Amniotic stem cell (primary cell): Measurements from ENCODE around the gene PFKP.

Source experiments
- DNase-seq: peaks from one replicate; lab custom pipeline; 2025; lab: John Stamatoyannopoulos, UW

Gene PFKP

DNA sequence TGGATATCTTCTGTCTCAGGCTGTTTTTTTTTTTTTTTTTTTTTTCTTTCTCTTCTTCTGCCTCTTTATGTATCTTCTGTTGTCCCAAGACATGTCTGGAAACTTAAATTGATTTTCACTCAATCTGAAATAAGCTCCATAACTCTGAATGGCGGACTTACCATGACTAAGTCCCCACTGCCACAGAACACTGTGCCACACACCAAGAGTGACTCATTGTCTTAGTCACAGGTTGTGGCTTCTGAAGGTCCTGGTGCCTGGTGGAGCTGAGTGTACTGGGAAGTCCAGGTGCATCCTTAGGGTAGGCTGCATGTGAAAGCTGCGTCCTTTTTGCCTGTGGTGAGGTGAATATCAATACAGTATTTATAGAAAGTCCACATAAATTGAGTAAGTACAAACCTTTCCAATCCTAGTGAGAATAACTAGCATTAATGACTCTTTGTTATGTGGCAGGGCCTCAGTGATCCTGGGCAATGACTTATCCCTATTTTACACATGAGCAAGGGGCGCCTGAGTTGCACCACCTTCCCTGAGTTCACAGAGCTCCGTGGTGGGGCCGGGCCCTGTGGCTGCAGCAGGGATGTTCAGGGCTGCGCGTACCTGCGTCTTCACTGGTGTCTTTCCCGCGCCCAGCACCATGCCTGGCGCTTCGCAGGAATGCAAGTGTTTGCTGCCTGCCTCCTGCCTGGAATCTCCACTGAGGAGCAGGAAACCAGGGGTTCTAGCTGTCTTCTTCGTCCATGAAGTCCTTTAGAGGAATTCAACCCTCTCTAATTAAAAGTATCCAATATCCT, 4.3 kb downstream of the PFKP start:
- DNase-seq = peak; percentile 36

GRCh38 chr10:3072641-3073360, 5.5 kb downstream of the PFKP start:
- DNase-seq = no peak

DNA sequence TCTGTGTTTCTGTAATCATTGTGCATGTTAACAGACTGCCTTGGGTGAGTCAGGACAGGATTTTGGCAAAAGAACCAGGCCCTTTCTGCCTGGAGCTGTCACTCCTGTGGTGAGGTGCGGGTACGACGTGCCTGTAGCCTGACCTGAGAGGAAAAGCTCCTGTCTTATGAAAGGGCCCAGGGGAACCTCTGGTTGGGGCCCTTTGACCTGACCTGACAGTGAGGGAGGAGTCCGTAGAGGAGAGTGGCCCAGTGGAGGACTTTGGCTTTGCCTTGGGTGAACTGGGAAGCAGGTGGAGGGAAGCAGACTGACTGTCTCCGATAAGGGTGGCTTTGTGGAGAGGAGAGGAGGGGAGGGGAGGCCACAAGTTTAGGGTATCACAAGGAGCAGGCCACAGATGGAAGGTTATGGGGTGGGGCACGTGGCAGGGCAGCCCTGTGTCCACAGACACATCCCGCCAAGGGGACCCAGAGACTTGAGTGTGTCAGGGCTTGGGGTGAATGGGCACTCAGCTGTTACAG, 6.9 kb downstream of the PFKP start:
- DNase-seq = no peak

- DNase-seq = no peak
Measured at GRCh38 chr10:3074985-3075600, 7.7 kb downstream of the PFKP start.

DNA sequence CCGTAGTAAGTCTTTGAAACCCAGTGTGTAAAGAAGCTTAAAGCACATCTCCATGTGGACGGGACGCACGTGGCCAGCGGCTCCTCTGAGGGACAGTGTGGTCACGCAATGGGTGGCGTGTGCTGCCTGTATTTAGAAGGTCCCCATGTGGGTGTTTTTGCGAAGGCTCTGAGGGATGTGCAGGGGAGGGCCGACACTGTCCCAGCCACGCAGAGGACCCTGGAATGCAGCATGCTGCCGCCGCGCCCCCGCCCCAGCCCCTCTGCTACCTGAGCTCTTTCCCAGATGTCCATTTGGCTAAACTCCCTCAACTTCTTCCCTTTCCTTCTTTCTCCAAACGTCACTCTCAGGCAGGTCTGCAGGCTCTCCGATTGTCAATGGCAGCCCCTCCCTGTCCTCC, 8.8 kb downstream of the PFKP start:
- DNase-seq = no peak

DNA sequence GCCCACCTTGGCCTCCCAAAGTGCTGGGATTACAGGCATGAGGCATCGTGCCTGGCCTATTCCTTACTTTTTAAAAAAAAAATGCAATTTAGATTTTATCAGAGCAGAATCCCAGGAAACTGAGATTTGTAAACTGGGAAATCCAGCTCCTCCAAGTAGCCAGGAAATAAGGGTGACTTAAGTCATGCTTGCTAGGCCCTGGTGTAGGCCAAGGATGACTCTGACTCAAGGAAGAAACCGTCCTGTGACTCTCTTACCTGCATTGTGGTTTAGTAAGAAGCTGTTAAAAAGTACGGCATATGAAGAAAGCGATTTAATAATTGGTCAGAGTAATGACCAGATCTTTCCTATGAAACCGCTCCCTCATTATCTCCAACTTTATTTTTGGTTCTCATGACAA, 10.2 kb downstream of the PFKP start:
- no peak for DNase-seq

GRCh38 chr10:3077940-3078630, 10.7 kb downstream of the PFKP start:
- no peak for DNase-seq

GRCh38 chr10:3081383-3081981, 14.1 kb downstream of the PFKP start:
- DNase-seq = no peak

DNA sequence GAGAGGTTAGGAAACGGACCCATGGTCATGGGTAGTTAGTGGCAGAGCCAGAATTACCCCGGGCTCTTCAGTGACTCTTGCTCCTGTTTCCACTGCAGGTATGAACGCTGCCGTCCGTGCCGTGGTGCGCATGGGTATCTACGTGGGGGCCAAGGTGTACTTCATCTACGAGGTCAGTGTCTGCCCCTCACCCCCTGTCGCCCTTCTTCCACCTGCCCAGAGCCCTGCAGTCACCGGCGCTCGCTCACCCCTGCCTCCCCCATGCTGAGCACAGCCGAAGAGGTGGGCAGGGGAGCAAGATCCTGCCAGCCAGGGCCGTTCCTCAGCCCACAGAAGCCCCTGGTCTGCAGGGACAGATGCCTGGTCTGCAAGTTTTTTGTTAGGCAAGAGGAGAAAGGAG, 14.9 kb downstream of the PFKP start:
- DNase-seq = no peak

DNA sequence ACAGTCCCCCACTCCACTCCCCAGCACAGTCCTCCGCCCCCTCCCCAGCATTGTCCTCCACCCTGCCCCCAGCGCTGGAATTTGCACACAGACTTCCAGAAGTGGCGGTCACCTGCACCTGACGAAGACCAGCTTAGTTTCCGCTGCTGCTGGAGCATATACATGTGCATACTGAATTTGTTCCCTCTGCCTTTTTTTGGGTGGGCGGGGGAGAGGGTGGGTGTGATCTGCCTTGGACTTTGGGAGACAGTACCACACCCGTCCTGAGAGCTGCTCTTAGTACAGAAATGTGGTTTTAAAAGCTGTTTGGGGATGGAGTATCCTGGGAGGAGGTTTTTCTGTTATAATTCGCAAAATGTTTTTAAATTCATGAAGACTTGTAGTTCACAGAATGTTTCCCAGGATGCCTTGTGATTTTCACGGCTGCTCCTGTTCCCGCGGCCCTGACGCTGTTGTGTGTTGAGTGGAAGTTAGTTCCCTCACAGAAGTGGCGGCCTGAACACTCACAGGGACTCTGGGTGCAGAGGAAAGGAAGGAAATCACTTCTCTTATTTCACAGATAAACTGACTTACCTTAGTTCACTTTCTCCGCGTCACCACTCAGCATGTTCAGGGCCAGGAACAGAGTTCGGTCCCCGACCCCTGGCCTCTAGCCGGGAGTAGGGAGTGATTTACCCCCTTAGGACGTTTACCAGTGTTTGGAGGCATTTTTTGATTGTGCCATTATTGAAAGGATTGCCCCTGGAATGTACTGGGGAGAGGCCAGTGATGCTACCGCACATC, 18.6 kb downstream of the PFKP start:
- no peak for DNase-seq

- DNase-seq = no peak
Measured at GRCh38 chr10:3090388-3090787, 23.0 kb downstream of the PFKP start.

DNA sequence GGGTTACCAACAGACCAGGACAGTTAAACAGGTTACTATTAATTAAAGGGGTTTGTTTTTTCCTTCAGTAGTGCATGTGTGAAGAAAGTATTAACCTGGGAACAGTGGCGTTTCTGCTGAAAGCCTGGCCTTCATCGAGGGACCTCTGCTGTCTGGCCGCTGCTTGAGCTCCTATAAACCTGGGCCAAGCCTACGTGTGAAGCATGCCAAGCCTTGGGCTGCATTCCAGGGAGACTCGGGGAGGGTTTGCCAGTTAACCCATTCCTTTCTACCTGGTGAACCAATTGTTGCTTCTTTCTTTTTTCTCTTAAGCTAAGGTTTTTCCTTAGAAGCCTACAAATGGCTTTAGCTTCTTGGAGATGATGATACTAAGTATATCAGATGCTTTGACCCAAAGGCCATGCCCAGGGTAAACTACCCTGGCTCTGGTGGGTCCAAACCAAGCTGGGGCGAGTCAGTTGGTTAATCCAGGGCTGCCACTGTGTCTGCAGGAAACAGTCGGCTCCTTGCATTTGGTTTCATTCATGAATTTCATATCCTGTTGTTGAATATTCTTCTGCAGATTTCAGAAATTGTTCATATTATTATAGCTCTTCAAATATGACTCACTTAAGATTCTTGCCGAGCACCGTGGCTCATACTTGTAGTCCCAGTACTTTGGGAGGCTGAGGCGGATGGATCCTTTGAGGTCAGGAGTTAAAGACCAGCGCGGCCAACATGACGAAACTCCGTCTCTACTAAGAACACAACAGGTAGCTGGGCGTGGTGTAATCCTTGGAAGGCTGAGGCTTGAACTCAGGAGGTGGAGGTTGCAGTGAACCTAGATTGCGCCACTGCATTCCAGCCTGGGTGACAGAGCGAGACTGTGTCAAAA, 23.8 kb downstream of the PFKP start:
- DNase-seq = peak; percentile 63

DNA sequence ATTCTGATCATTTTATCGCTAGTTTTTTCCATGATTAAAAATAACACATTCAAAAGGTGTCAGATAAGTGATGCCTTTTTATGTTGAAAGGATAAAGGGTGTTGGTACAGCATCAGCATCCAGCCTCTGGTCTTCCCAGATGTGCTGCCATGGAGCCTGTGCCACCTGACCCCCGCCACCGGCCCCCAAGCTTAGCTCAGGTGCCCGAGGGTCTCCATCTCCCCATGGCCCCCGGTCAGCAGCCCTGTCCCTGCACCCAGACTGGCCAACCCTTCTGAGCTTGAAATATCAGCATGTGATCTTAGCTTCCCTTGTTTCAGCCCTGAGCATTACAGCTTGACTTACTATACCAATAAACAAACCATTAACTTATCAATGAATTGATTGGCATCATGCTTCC, 24.6 kb downstream of the PFKP start:
- DNase-seq = no peak

- DNase-seq = no peak
Measured at GRCh38 chr10:3093996-3094395, 26.6 kb downstream of the PFKP start.

DNA sequence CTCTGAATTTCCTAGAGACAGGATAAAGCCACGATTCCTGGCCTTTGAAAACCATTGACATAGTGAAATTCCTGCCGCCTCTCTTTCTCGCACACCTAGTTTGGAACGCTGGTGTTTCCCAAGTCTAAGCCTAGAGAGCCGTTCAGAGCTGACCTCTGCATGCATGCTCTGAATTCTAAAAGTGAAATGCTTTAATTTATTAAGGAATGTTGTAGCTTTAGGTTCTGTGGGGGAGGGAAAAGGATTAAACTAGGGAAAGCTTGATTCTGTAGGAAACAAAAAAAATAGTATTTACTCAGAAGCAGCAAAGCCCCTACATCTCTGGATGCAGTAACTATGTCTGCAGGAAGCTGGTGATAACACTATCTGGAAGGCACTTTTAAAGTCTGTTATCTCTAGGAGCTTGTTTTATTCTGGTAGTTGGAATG, 27.3 kb downstream of the PFKP start:
- no peak for DNase-seq

GRCh38 chr10:3095373-3096139, 28.2 kb downstream of the PFKP start:
- DNase-seq = peak; percentile 97

DNA sequence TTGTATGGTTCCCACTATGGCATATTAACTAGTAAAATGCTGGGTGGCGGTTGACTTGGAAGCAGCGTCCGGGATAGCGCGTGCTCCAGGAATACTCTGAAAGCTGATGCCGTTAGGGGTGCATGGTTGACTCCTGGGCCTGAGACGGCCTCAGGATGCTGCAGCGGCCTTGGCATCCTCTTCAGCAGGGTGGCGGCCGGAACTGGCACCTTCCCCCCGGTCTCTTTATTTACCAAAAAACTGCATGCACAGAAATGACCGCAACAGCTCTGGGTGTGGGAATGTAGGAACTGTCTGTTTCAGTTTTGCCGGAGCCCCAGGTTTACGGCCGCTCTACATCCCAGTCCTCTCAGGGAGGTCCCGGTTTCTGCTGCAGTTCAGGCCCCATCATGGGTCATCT, 28.8 kb downstream of the PFKP start:
- DNase-seq = no peak

- no peak for DNase-seq
Measured at GRCh38 chr10:3097160-3097559, 29.8 kb downstream of the PFKP start.

DNA sequence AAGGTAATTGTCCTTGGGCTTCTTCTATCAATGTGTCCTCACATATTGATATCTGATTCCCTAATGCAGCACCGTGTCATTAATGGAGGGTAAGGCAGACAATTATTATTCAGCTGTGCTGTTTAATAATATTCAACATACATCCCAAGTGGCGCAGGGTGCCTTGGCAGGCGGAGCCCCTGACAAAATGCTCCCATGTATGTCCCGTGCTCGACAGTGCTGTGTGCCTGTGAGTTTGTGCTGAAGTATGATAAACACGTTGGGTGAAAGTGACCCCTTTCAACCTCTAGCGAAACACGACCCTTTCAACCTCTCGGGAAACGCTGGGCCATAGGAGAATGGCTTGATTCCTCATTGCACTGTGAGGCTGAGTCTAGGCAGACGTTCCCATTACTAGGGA, 31.3 kb downstream of the PFKP start:
- DNase-seq = no peak
